ENCODE measurements around the gene RING1.
A peak's percentile ranks its signal among the peaks of the same experiment; 100 is the strongest.

RING1 gene

DNA sequence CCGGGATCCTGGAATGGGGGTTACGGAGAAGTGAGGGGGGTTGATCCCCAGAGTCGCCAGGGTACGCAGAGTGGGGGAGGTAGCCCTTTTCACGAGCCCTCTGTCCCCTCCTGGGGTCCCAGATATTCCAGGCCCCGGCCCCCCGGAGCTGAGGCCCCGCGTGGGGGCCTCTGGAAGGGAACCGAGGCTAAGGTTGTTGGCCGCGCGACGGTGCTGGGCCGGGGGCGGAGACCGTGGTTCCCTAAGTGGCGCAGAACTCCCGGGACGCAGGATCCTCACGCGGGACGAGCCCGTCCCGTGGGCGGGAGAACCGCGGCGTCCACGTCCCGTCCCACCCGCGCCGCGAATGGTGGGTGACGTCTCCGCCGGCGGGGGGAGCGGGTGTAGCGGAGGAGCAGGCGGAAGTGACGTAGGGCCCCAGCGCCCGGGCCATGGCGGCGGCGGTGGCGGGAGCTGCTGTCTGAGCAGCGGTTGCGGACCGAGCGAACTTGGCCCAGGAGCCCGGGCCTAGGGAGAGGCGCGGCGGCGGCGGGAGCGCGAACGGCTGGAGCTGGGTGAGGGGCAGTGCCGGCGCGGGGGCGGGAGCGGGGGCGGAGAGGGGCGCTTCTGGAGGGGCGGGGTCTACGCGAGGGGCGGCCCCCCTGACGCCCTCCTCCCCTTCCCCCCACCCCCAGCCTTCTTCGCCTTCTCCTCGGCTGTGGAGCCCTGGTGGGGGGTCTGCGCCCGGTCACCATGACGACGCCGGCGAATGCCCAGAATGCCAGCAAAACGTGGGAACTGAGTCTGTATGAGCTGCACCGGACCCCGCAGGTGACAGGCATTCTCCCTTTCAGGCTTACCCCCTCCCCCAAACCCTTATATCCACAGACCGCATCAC lies at the start of gene RING1:
Gene RING1, plus strand, starts transcription at position 410 of the 877 bp plus-strand sequence. Its CDS starts 323 bp downstream, at position 733.
- DNase-seq: peak; percentile 18

GRCh38 chr6:33160096-33160495 lies 48.2 kb upstream of the RING1 start:
- no peak for DNase-seq

GRCh38 chr6:33160728-33161344 lies 47.5 kb upstream of the RING1 start:
- DNase-seq: no peak

GRCh38 chr6:33161354-33162331 lies 46.7 kb upstream of the RING1 start:
- DNase-seq: no peak

GRCh38 chr6:33163540-33163939 lies 44.8 kb upstream of the RING1 start:
- DNase-seq: no peak

GRCh38 chr6:33164176-33164575 lies 44.1 kb upstream of the RING1 start:
- no peak for DNase-seq

- no peak for DNase-seq
Measured at GRCh38 chr6:33164665-33165373, 43.5 kb upstream of the RING1 start.

DNA sequence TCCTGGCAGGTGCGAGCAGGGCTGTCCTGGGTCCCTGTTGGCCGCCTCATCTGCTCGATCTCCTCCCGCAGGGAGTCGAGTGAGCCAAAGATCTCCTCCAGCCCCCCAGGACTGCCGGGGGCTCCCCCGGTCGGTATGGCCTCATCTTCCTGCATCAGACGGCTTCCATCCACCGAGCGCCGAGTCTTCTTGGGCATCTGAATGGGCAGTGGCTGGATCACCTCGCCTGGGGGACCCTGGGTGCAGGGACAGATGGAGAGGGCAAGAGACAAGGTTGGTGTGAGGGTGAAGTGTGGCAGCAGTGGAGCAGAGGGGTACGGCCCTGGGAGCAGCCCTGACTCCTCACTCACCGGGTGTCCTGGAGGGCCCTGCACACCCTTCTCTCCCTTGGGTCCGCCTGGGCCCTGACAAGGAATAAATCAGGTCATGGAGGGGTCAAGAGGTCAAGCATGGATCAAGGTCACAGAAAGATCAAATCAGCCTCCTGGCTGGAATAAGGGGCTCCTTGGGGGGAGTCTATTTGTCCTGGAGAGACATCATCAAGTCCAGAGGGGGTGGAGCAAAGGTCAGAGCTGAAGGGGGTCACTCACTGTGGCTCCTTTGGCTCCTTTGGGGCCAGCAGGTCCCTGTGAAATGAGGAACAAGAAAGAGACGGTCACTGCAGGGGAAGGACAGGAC lies 42.6 kb upstream of the RING1 start:
- no peak for DNase-seq

DNA sequence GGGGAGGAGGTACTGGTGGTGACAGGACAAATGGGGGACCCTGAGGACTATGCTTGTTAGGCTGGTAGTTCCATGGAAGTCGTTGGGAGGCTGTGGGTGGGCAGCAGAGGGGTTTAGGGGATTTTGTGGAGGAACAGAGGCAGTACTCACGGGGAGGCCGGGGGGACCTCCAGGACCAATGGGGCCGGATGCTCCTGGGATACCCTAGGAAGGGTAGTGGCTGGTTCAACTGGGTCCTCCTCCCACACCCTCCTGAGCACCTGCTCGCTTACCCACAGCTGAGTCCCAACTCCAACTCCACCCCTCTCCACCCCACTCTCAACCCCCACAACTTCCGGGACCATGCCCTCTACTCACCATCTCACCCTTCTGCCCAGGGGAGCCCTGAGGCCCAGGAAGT lies 41.9 kb upstream of the RING1 start:
- DNase-seq: no peak

- no peak for DNase-seq
Measured at GRCh38 chr6:33166811-33167210, 41.5 kb upstream of the RING1 start.

DNA sequence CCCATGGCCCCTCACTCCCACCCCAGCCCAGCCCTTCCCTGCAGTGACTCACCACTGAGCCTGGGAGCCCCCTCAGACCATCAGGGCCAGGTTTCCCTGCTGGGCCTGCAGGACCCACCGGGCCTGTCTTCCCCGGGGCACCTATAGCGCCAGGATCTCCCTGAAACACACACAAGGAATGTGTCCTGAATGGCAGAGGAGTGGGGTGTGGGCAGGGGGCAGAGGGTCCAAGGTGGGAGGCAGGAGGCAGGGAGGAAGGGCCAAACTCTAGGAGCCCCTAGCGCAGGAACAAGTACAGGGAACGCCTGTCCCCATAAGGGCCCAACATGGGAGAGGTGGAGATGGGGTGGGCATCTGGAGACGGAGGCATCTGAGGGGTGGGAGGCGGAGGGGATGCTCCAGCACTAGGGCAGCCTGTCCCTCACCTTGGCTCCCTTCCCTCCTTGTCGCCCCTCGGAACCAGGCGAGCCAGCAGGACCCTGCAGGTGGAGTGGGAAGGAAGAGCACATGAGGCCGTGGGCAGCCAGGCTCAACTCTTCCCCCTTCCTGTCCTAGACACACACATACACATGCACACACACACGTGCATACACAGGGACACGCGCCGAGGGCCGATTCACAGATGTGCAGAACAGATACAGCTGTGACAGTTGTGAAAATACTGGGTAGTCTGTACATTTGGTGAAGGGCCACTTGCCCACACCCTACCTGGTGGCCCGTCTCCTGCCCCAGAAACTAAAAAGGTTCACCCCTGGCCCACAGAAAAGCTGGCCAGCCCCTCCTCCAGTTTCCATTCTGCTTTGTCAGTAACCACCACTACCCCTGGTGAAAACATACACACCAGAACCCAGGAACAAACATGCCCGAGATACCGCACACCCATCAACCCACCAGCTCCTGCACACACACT lies 40.7 kb upstream of the RING1 start:
- DNase-seq: no peak

DNA sequence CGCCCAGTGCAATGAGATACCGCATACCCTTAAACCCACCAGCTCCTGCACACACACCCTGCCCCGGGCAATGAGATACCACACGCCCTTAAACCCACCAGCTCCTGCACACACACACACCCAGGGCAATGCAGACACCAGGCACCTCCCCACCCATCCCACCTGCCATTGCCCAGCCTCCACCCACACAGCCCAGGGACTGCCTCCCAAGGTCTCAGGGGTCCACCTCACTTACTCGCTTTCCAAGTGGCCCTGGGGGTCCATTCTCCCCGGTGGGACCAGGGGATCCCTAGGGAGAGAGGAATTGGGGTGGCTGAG lies 40.1 kb upstream of the RING1 start:
- no peak for DNase-seq

GRCh38 chr6:33168639-33169038 lies 39.7 kb upstream of the RING1 start:
- no peak for DNase-seq

DNA sequence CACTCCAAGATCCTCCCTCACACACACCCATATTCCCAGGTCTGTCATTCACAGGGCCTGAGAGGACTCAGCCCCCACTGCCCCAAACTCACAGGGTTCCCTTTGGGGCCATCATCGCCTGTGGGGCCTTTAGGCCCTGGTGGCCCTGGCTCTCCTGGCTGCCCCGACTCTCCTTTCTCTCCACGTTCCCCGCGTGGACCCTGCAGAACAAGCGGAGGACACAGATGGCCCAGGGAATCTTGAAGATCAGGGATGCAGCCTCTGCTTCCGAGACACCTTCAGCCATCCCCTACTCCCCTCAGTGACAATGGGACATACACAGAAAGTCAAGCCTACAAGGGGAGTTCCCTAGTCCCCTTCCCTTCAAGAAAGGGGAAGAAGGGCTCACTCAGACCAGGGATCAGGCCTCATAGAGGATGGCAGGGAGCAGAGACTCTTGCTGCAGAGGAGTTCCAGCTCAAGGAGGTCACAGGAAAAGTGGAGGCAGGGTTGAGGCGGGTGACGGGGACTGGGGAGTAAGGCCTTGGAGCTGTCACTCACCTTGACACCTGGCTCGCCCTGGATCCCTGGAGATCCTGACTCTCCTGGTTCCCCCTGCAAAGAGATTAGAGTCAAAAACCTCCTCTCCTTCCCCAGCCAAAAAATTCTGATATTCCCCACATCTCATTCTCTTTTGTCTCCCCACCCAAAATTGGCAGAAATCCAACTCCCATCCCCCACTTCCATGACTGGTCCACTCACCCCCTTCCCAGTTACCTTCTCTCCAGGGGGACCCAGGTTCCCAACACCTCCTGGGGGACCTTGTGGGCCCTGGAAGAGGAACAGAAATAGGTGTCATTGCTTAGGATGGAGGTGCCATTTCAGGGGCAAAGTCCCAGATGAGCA lies 38.8 kb upstream of the RING1 start:
- no peak for DNase-seq

GRCh38 chr6:33170176-33171015 lies 37.9 kb upstream of the RING1 start:
- no peak for DNase-seq

GRCh38 chr6:33171016-33171879 lies 37.1 kb upstream of the RING1 start:
- no peak for DNase-seq

DNA sequence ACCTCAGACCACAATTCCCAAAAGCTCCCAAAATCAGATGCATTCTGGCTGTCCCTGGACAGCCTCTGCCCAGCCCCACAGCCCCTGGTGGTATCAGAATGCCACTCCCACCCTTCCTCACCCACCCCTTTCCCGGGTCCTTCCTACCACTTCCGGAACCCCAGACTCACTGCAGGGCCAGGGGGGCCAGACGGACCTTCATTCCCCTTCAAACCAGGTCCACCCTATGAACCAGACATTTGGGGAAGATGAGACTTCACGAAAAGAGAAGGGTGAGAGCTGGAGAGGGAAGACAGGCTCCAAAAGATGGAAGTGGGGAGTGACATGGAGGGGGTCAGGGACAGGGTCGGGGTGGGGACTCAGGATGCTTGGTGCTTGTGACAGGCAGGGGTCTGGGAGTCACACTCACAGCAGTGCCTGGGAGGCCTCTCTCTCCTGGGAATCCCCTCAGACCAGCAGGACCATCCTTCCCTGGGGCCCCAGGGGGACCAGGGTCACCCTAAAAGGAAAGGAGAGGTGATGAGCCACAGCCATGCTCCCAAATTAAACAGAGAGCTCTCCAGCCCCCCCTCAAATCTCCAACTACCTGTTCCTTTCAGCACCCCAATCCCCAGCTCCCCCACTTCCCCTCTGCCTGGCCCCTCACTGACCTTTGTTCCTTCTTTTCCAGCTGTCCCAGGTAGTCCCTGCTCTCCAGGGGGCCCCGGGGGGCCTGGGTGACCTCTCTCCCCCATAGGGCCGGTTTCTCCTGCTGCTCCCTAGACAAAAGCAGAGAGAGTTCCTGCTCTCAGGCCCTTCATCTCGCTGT lies 36.2 kb upstream of the RING1 start:
- no peak for DNase-seq

Measured in NCI-H1694 (cell line).